ENCODE measurements around the gene FAHD1.

The FAHD1 gene

DNA sequence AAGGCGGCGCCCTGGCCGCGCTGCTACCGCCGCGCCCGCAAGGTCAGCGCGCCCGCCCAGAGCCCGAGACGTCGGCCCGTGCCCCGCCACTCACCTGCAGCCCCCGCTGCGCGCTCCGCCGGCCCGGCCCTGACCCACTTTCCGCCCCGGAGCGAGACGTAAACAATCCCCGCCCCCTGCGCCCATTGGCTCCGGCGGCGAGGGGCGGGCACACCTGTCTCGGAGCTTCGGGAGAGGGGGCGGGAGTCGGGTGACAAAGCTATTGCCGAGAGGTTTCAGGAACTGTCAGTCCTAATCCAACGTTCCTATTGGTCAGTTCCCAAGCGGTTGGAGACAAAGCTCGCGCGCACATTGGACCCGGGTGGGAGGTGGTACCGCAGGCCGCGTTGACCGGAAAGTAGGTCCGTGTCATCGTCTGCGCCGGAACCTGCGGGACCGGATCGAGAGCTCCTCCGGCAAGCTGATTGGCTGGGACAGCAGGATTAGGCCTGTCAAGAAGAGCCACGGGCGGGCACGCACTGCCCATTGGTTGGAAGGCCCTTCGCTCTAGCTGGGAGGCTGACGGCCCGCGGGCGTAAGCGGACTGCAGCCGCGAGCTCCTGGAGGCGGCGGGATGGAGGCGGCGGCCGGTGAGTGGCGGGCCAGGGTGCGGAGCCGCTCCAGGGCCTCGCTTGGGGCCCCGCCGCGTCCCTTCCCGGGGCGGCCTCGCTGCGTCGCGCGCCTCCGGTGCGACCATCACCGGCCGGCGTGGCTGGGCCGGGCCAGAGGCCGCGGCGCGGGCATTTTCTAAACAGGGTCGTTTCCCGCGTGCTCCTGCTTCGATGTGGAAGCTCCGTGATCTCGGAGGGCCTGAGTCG lies 44.4 kb upstream of the FAHD1 start, which contains the start of the genes NUBP2 and SPSB3:
Gene NUBP2, plus strand, starts transcription at position 553 of the 857 bp plus-strand sequence. Its CDS starts 61 bp downstream, at position 614.
Gene SPSB3, minus strand, starts transcription at position 164 of the 857 bp plus-strand sequence. CDS start 1,088 bp downstream, outside the sequence.
- ATAC-seq (ENCODE audit: low read depth) (peak; percentile 88), DNase-seq (ENCODE audit: low spot score) (peak; percentile 100)
- H3K27me3 ChIP-seq (ENCODE audit: insufficient read depth, poor library complexity, severe bottlenecking) = no peaks in the 10 kb centered on the region
- H3K4me3 ChIP-seq (ENCODE audit: severe bottlenecking) = peak within 1 kb of the TSS; percentile 95
- peak within 1 kb of the TSS; percentile 45 for H3K27ac ChIP-seq (ENCODE audit: poor library complexity, severe bottlenecking)
- TF ChIP-seq, protein P1, sequence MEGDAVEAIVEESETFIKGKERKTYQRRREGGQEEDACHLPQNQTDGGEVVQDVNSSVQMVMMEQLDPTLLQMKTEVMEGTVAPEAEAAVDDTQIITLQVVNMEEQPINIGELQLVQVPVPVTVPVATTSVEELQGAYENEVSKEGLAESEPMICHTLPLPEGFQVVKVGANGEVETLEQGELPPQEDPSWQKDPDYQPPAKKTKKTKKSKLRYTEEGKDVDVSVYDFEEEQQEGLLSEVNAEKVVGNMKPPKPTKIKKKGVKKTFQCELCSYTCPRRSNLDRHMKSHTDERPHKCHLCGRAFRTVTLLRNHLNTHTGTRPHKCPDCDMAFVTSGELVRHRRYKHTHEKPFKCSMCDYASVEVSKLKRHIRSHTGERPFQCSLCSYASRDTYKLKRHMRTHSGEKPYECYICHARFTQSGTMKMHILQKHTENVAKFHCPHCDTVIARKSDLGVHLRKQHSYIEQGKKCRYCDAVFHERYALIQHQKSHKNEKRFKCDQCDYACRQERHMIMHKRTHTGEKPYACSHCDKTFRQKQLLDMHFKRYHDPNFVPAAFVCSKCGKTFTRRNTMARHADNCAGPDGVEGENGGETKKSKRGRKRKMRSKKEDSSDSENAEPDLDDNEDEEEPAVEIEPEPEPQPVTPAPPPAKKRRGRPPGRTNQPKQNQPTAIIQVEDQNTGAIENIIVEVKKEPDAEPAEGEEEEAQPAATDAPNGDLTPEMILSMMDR (IDR thresholded peaks at IDR 0.05; ENCODE audit: poor library complexity, severe bottlenecking) = no peak
- H3K9me3 ChIP-seq (ENCODE audit: severe bottlenecking) = no peaks in the 10 kb centered on the region
- peaks cover 26% of the 10 kb centered on the region for H3K36me3 ChIP-seq (ENCODE audit: low read depth)
- H3K4me1 ChIP-seq (ENCODE audit: insufficient read depth, poor library complexity, severe bottlenecking) = peaks cover 6% of the 10 kb centered on the region

DNA sequence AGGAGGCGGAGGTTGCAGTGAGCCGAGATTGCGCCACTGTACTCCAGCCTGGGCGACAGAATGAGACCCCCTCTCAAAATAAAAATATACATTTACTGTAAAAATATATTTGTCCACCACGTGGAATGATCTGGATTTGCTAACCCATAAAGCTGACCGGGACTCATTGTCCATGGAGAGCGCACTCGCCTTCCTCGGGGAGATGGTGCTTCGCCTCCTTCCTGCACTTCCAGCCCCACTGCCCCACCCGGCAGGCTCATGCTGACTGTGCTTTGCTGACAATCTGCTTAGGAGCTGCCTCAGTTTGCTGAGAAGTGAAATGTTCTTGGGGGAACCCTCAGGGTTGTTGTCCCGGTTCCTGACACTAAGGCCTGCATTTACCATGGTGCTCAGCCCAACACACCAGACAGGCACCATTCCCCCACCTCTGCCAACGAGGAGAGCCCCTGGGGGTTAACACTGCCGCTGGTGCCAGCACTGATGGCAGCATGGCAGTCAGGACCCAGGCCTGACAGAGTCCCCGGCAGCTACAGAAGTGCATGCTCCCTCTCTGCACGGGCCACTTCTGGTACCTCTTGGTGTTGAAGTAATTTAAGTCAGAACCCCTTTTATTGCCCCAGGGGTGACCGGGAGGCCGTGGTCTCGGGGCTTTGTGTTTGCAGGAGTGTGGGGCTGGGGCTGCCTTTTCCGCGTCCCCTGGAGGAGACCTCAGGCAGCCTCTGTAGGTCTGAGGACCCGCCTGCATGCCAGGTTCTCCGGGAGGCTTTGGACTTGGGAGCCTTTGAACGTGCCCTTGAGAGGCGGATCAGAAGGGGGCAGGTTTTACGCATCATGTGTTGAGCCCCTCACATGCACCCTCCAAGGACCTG lies 41.8 kb upstream of the FAHD1 start:
- Histone ChIP-seq H3K4me1 (ENCODE audit: insufficient read depth, poor library complexity, severe bottlenecking) (peaks cover 6% of the 10 kb centered on the region), H3K27me3 (ENCODE audit: insufficient read depth, poor library complexity, severe bottlenecking) (no peaks in the 10 kb centered on the region), H3K4me3 (ENCODE audit: severe bottlenecking) (no peak overlapping the region), H3K36me3 (ENCODE audit: low read depth) (peaks cover 45% of the 10 kb centered on the region), H3K27ac (ENCODE audit: poor library complexity, severe bottlenecking) (no peak overlapping the region), H3K9me3 (ENCODE audit: severe bottlenecking) (no peaks in the 10 kb centered on the region)
- ATAC-seq (ENCODE audit: low read depth) (no peak), DNase-seq (ENCODE audit: low spot score) (no peak)
- TF ChIP-seq, protein P1 (IDR thresholded peaks at IDR 0.05; ENCODE audit: poor library complexity, severe bottlenecking) = no peak

DNA sequence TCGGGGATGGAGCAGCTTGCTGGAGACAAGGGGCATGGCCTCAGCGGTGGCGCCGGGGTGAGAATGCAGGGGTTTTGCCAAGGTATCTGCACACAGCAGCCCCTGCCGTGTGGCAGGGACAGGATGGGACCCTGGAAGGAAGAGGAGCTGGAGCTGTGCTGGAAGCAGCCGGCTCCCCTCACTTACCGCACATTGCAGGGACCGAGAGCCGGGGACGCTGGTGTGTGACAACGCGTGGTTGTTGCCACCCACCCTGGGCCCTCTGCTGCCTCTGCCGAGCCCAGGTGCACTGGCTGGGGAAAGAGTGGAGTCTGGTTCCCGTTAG lies 41.2 kb upstream of the FAHD1 start:
- TF ChIP-seq, protein P1 (IDR thresholded peaks at IDR 0.05; ENCODE audit: poor library complexity, severe bottlenecking) = no peak
- Histone ChIP-seq H3K27ac (ENCODE audit: poor library complexity, severe bottlenecking) (no peak overlapping the region), H3K4me1 (ENCODE audit: insufficient read depth, poor library complexity, severe bottlenecking) (peaks cover 6% of the 10 kb centered on the region), H3K9me3 (ENCODE audit: severe bottlenecking) (no peaks in the 10 kb centered on the region), H3K27me3 (ENCODE audit: insufficient read depth, poor library complexity, severe bottlenecking) (no peaks in the 10 kb centered on the region), H3K36me3 (ENCODE audit: low read depth) (peaks cover 40% of the 10 kb centered on the region), H3K4me3 (ENCODE audit: severe bottlenecking) (no peak overlapping the region)
- no peak for DNase-seq (ENCODE audit: low spot score)
- ATAC-seq (ENCODE audit: low read depth) = no peak

DNA sequence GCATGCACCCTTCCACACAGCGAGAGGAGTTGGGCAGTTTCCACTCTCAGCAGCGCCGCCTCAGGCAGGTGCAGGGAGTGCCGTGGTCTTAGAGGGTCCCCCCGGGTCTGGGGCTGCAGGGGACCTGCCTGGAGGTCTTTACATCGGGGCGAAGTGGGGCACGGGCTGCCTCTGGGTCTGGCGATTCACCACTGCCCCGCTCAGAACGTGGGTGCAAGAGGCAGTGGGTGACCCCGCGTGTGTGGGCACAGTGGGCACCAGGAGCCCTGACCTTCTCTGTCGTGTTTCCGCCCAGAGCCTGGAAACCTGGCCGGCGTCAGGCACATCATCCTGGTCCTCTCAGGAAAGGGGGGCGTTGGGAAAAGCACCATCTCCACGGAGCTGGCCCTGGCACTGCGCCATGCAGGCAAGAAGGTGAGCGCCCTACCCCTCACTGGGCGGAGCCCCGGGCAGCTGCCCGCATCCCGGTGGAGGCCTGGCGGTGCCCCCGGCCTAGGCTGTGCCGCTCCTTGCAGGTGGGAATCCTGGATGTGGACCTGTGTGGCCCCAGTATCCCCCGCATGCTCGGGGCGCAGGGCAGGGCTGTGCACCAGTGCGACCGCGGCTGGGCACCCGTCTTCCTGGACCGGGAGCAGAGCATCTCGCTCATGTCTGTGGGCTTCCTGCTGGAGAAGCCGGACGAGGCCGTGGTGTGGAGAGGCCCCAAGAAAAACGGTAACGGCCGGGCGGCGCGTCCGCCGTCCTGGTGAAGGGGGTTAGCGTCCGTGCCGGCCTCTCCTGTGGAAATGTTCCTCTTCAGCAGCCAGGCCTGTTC lies 40.6 kb upstream of the FAHD1 start:
- H3K27ac ChIP-seq (ENCODE audit: poor library complexity, severe bottlenecking) = no peak overlapping the region
- no peak overlapping the region for H3K4me3 ChIP-seq (ENCODE audit: severe bottlenecking)
- ATAC-seq (ENCODE audit: low read depth) = no peak
- peaks cover 37% of the 10 kb centered on the region for H3K36me3 ChIP-seq (ENCODE audit: low read depth)
- no peaks in the 10 kb centered on the region for H3K9me3 ChIP-seq (ENCODE audit: severe bottlenecking)
- H3K27me3 ChIP-seq (ENCODE audit: insufficient read depth, poor library complexity, severe bottlenecking) = no peaks in the 10 kb centered on the region
- TF ChIP-seq, protein P1 (IDR thresholded peaks at IDR 0.05; ENCODE audit: poor library complexity, severe bottlenecking) = no peak
- peaks cover 6% of the 10 kb centered on the region for H3K4me1 ChIP-seq (ENCODE audit: insufficient read depth, poor library complexity, severe bottlenecking)
- DNase-seq (ENCODE audit: low spot score) = no peak

Data from RWPE2 (cell line).